Dermis microvascular lymphatic vessel endothelial cell (primary cell): ENCODE results near the gene DDX11. TPM values are rescaled to one million over a fixed set of nuclear protein-coding genes. Genes with fewer than 3 reads are reported as not detected.
"Not testable (repeated sequence)": the region's sequence is repeated elsewhere in the genome, so short reads cannot be mapped to it uniquely, and the experiment has no call there.

Source experiments
- DNase-seq, 2 donors: peaks; one replicate each; pipeline versions ENCODE4 v3.0.0 to v3.0.0-alpha.2; 2010; ENCODE audit warnings: low read depth in 2 of 2
- total RNA-seq: library from RNA; depleted of rRNA; stranded (reverse); fragments of >200 nt; gene quantifications from 2 replicates; pipeline ENCODE4 v1.2.1, GENCODE V29; 2014

DDX11 gene
- total RNA-seq, 1 donor from 2014 or later: 9.9 TPM

GRCh38 chr12:31066196-31066595, 7.5 kb upstream of the DDX11 start:
- peak; percentile 34 to 75 for DNase-seq

GRCh38 chr12:31067656-31068055, 6.0 kb upstream of the DDX11 start:
- not testable (repeated sequence) for DNase-seq

DNA sequence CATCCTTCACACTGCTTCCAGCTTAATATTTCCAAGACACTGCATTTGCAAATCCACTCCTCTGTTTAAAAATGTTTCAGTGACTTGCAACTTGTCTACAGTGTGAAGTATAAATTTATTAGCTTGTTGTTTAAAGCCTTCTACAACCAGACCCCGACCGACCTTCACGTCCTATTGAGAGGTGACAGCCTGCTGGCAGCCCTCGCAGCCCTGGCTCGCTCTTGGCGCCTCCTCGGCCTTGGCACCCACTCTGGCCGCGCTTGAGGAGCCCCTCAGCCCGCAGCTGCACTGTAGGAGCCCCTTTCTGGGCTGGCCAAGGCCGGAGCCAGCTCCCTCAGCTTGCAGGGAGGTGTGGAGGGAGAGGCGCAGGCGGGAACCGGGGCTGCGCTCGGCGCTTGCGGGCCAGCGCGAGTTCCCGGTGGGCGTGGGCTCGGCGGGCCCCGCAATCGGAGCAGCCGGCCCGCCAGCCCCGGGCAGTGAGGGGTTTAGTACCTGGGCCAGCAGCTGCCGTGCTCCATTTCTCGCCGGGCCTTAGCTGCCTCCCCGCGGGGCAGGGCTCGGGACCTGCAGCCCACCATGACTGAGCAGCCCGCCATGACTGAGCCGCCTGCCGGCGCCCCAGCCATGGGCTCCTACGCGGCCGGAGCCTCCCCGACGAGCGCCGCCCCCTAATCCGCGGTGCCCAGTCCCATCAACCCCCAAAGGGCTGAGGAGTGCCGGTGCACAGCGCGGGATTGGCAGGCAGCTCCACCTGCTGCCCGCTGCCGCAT, 2.5 kb upstream of the DDX11 start:
- DNase-seq: not testable (repeated sequence)

- not testable (repeated sequence) for DNase-seq
Observed at GRCh38 chr12:31072962-31073361, 698 bp upstream of the DDX11 start.

- not testable (repeated sequence) for DNase-seq
Observed at GRCh38 chr12:31074333-31074874, 744 bp downstream of the DDX11 start.

- DNase-seq: not testable (repeated sequence)
Observed at GRCh38 chr12:31076150-31076549, 2.5 kb downstream of the DDX11 start.

DNA sequence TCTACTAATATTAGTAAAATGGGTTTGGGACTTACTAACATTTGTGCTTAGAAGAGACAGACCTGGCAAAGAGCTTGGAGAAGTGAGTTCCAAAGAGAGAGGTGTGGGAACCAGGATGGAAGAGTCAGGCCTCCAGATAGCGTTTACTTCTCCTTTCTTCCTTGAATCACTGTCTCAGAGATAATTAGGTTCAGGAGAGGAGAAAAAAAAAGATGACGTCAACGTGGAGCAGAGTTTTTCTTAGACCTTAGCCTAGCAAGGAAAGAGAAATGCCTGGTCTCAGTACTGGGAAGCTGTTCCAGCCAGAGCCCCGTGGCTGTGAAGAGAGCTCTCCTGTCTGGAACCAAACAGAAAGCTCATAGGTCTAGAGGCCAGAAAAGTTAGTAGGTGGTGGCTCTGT, 3.4 kb downstream of the DDX11 start:
- not testable (repeated sequence) for DNase-seq

DNA sequence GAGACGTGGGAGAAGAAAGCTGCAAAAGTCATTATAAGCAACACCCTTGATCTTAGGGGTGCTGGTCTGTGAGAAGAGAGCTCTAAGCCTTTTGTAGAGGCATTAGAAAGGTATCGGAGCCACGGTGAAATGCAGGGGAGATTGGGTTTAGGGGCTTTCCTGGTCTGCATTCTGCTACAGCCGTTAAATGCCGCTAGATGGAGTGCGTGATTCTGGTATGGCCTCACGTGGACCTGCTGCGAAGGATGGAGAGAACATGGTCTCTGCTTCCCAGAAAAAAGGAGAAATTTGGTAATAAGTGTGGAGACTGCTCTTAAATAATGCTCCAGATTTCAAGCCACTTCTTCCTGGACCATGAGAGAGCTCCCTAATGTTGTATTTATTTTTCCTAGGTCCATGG, 4.3 kb downstream of the DDX11 start:
- DNase-seq: not testable (repeated sequence)

DNA sequence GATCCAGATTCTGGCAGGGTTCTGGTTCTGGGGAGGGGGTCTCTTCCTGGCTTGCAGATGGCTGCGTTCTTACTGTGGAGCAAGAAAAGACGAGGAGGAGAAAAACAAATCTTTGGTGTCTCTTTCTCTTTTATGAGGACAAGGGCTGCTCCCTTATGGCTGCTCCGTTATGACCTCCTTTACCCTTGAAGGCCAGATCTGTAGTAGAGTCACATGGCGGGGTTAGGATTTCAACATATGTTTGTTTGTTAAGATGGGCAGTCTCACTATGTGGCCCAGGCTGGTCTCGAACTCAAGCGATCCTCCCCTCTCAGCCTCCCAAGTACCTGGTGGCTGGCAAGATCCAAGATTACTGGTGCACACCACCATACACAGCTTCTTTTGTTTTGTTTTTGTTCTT, 5.8 kb downstream of the DDX11 start:
- DNase-seq: not testable (repeated sequence)

- peak in 1 of 2 donors; percentile 20 for DNase-seq
Observed at GRCh38 chr12:31080221-31080620, 6.6 kb downstream of the DDX11 start.

DNA sequence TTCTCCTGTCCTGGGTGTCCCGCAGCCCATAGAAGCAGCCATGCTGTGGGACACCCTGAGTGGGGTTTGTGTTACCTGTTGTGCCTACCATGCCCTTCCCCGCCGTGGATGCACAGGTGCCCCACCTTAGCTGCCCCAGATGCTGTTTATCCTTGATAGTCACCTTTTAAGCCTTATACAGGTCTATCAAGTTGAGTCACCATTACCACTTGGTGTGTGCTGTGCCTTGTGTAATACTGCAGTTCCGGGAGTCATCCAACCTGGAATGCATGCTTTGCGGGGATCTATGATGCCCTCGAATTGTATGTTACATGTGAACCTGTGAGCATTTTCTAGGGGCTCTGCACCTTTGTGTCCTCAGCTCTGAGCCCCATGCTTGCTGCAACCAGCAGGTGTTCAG, 7.6 kb downstream of the DDX11 start:
- not testable (repeated sequence) for DNase-seq

DNA sequence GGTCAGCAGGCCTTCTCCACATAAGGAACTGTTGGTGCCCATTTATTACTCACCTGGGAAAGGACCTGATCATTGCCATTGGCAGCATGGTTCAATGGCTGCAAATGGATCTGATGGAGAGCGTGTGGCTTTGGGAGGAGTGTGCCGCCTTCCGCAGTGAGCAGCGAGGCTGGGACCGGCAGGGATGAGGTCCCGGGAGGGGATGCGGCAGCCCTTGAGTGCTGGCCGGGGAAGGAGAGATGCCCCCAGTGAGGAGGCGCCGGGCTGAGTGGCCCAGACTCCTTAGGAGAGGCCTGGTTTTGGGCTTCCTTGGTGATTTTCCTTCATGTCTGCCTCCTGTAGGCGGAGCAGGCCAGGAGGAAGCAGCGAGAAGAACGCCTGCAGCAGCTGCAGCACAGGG, 10.6 kb downstream of the DDX11 start:
- not testable (repeated sequence) for DNase-seq

GRCh38 chr12:31086032-31086431, 12.4 kb downstream of the DDX11 start:
- not testable (repeated sequence) for DNase-seq

- not testable (repeated sequence) for DNase-seq
Observed at GRCh38 chr12:31087486-31087885, 13.8 kb downstream of the DDX11 start.

DNA sequence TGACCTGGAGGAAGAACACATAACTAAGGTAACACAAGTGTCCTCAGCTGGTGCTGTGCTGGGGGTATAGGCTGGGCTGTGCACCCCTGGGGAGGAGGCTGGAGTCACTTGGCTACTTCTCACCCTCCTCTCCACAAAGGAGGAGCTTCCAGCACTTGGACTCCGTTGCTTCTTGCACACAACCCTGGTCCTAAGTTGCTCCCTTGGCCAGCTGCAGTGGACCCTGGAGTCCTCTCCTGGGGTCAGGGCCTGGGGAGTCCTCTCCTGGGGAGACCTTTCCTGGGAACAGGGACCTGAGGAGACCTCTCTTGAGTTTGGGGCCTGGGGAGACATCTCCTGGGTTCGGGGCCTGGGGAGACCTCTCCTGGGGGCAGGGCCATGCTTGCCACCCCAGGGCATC, 14.3 kb downstream of the DDX11 start:
- not testable (repeated sequence) for DNase-seq

- DNase-seq: no peak
Observed at GRCh38 chr12:31089072-31089471, 15.4 kb downstream of the DDX11 start.

DNA sequence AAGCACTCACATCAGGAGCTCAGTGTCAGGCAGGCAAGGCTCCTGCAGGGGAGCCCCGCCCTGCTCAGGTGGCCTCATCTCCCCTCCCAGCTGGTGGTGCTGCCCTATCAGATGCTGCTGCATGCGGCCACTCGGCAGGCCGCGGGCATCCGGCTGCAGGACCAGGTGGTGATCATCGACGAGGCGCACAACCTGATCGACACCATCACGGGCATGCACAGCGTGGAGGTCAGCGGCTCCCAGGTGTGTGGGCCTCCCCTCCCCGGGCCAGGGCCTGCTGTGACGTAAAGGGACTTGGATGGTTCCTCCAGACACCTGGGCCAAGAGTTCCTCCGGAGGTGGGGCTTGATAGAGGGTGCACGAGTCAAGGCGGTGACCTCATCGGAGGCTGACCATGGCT, 18.0 kb downstream of the DDX11 start:
- DNase-seq: not testable (repeated sequence)

- not testable (repeated sequence) for DNase-seq
Observed at GRCh38 chr12:31092718-31093117, 19.1 kb downstream of the DDX11 start.

DNA sequence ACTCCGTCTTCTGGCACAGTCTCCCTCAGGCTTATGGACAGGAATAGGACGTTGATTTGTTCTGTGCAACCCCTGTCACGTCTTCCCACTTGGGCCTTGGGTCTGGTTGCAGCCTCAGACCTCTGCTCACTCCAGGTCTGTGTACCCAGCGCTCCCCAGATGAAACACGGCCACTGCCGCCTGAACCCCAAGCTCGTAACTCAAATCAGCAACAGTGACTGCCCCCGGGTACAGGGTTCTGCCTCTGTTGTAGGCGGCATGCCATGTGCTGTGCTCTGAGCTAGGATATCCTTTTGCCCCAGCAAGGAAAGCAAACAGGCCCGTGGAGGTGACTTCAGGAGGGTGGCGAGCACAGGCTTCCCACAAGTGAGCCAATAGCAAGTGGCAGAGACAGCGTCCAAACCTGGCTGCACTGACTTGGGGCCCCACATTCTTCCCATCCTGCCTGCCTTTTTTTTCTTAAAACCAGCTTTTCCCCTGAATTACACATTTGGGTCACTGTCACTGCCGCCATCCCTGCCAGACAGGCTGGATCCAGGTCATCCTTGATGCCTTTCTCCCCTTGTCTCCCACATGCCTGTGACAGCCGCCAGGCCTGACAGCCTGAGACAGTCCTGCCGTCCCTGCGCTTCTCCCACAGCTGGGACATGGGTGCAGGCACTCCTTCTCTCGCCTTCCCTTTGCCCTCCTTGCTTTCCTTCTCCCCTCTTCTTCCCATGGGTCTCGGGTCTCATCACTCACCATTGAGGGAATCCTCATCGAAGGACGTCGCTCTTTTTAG, 21.6 kb downstream of the DDX11 start:
- DNase-seq: not testable (repeated sequence)

- DNase-seq: not testable (repeated sequence)
Observed at GRCh38 chr12:31096251-31097065, 22.8 kb downstream of the DDX11 start.

GRCh38 chr12:31097819-31098218, 24.2 kb downstream of the DDX11 start:
- DNase-seq: not testable (repeated sequence)
